Measurements from ENCODE around the gene PELI2.
A peak's percentile ranks its signal among the peaks of the same experiment; 100 is the strongest.

DNA sequence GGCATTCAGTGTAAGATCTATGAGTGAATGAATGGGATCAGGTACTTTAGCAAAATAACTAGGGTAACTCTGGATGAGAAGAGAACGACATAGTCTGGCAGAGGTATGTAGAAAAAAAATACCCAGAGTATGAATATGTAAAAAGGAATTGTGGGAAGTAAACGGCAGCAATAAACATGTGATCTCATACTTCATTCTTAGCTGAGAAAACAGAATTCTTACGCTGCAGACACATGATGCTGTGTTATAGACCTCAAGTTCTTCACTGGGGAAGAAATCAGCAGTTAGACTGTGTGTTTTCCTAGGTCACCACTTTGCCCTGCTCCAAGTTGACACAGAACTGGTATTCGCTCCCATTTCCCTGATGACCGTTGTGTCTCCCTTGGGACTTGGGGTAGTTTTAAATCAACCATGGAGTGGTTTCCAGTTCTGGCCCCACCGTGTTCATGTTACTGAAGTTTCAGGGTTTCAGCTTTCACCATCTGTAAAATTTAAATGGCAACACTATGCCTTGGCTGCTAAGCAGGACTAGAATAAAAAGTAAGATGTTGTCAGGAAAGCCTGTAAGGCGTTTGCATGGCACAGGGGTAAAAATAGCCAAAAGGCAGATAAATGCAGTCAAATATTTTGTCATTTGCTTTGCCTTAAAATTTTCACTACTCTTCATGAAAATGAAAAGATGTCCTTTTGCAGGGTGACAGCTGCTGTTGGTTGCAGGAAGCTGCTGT lies 223.7 kb downstream of the PELI2 start:
- TF ChIP-seq CTCF (conservative IDR thresholded peaks at IDR 0.05; ENCODE audit: low read depth, low read length) (no peak), MAZ (IDR thresholded peaks at IDR 0.05; ENCODE audit: borderline replicate concordance, low read depth, low read length) (no peak), SMC3 (IDR thresholded peaks at IDR 0.05; ENCODE audit: low read depth, low read length) (no peak), RCOR1 (IDR thresholded peaks at IDR 0.05; ENCODE audit: insufficient replicate concordance, low read length) (peak; percentile 48), FOS (IDR thresholded peaks at IDR 0.05; ENCODE audit: low read depth, low read length) (peak; percentile 76; the same call in 1 of the 2 replicates), RAD21 (IDR thresholded peaks at IDR 0.05; ENCODE audit: low read length) (no peak), MAFK (IDR thresholded peaks at IDR 0.05; ENCODE audit: low read depth, low read length) (no peak), MXI1 (IDR thresholded peaks at IDR 0.05; ENCODE audit: borderline replicate concordance, low read depth, low read length) (no peak)
- TF ChIP-seq, protein P1, sequence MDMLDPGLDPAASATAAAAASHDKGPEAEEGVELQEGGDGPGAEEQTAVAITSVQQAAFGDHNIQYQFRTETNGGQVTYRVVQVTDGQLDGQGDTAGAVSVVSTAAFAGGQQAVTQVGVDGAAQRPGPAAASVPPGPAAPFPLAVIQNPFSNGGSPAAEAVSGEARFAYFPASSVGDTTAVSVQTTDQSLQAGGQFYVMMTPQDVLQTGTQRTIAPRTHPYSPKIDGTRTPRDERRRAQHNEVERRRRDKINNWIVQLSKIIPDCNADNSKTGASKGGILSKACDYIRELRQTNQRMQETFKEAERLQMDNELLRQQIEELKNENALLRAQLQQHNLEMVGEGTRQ (IDR thresholded peaks at IDR 0.05; ENCODE audit: low read depth, low read length), result peak; percentile 54; the same call in 1 of the 2 replicates
